A673 (cell line): ENCODE data around the gene MIF. TPM values are rescaled to one million over a fixed set of nuclear protein-coding genes. Genes with fewer than 3 reads are reported as not detected.

ENCODE experiments used
- BruUV-seq: library from RNA; stranded (reverse); fragments of 400-500 nt; replicated peaks from 2 replicates; lab custom pipeline; 2021; lab: Mats Ljungman, UMichigan
- CTCF ChIA-PET: fragments of 300-600 bp; sonication (Branson Sonifier 250); formaldehyde crosslinking; loops from one replicate; lab custom pipeline; 2022; ENCODE audit warnings: antibody characterized with exemption; lab: Charles Lee
- POLR2A ChIA-PET: fragments of 300-600 bp; sonication (Branson Sonifier 250); formaldehyde crosslinking; loops from one replicate; lab custom pipeline; 2022; ENCODE audit warnings: antibody characterized with exemption; ENCODE audit not compliant: low non-redundant PET; lab: Charles Lee
- DNase-seq: peaks from one replicate; pipeline ENCODE4 v3.0.0-alpha.2; 2015; ENCODE audit warnings: low spot score
- H3K27ac ChIP-seq: fragments of 200-600 bp; sonication (generic); 2 replicates; pipeline ENCODE4 v1.5.1; 2016; ENCODE audit warnings: mixed run types, low read depth, mild to moderate bottlenecking, mixed read lengths, antibody characterized with exemption, low read length; ENCODE audit not compliant: poor library complexity, severe bottlenecking
- H3K27me3 ChIP-seq: fragments of 200-600 bp; sonication (generic); replicated peaks from 2 replicates; pipeline ENCODE4 v1.6.1; 2017; ENCODE audit warnings: mixed run types, low read depth, mild to moderate bottlenecking, mixed read lengths, antibody characterized with exemption, low read length; ENCODE audit not compliant: insufficient read depth, poor library complexity
- H3K36me3 ChIP-seq: fragments of 200-600 bp; sonication (generic); 2 replicates; pipeline ENCODE4 v1.6.1; 2016; ENCODE audit warnings: mixed run types, mild to moderate bottlenecking, mixed read lengths, antibody characterized with exemption, low read length; ENCODE audit not compliant: insufficient read depth, poor library complexity, severe bottlenecking
- H3K4me1 ChIP-seq: fragments of 200-600 bp; sonication (generic); 2 replicates; pipeline ENCODE4 v1.6.1; 2017; ENCODE audit warnings: mixed run types, mild to moderate bottlenecking, mixed read lengths, antibody characterized with exemption, low read length; ENCODE audit not compliant: insufficient read depth, poor library complexity, severe bottlenecking
- H3K4me3 ChIP-seq: fragments of 200-600 bp; sonication (generic); 2 replicates; pipeline ENCODE4 v1.5.1; 2016; ENCODE audit warnings: low read depth, mixed run types, mild to moderate bottlenecking, mixed read lengths, low read length; ENCODE audit not compliant: poor library complexity, severe bottlenecking
- H3K9me3 ChIP-seq: fragments of 200-600 bp; sonication (generic); 2 replicates; pipeline ENCODE4 v1.6.1; 2016; ENCODE audit warnings: mixed run types, low read depth, mild to moderate bottlenecking, mixed read lengths, antibody characterized with exemption, low read length; ENCODE audit not compliant: poor library complexity, severe bottlenecking
- EZH2 ChIP-seq: fragments of 200-600 bp; sonication (generic); IDR thresholded peaks from 2 replicates; pipeline ENCODE4 v1.6.1; 2017; ENCODE audit warnings: borderline replicate concordance, low read depth, mild to moderate bottlenecking, mixed read lengths, antibody characterized with exemption, low read length; ENCODE audit not compliant: poor library complexity, severe bottlenecking
- intact Hi-C: fragments of 100-400 bp; cut with micrococcal nuclease; formaldehyde crosslinking; loops from one replicate; pipeline ENCODE4 v1.10.0; 2022; ENCODE audit not compliant: unreplicated experiment
- total RNA-seq: library from RNA; stranded (reverse); gene quantifications from 2 replicates; pipeline ENCODE4 v1.2.3, GENCODE V29; 2021
- TF ChIP-seq, protein P1 (sequence below): fragments of 300-800, 200-600 bp; sonication (generic); conservative IDR thresholded peaks from 2 replicates; pipeline ENCODE4 v1.5.1; 2017; ENCODE audit warnings: low read depth, mild to moderate bottlenecking, antibody characterized with exemption, low read length, moderate library complexity, mixed read lengths

Gene MIF
- total RNA-seq, 1 experiment from 2014 or later = 802 TPM

DNA sequence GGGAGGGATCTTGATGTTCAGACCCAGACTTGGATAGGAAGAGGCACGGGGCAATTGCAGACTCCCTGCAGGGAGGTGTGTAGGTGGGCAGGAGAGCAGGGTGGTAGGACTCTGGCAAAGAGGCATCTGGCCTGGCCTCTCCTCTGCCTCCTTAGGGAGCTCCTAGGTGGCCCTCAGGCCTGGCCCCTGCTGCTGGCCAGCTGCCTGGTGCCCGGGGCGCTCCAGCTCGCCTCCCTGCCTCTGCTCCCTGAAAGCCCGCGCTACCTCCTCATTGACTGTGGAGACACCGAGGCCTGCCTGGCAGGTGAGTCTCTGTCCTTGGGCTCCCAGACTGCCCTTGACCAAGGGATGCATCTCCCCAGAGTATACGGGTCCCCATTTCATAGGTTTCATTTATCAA lies 16.6 kb upstream of the MIF start:
- H3K27me3 ChIP-seq = no peaks in the 10 kb centered on the region
- intact Hi-C loops = no loop called here
- no peaks in the 10 kb centered on the region for H3K36me3 ChIP-seq
- POLR2A ChIA-PET = no interaction called here
- no peak overlapping the region for H3K4me3 ChIP-seq
- CTCF ChIA-PET = no interaction called here
- DNase-seq = no peak
- no peaks in the 10 kb centered on the region for H3K4me1 ChIP-seq
- BruUV-seq = no TSS peak
- H3K9me3 ChIP-seq = no peaks in the 10 kb centered on the region
- no peak overlapping the region for H3K27ac ChIP-seq
- TF ChIP-seq, protein P1, sequence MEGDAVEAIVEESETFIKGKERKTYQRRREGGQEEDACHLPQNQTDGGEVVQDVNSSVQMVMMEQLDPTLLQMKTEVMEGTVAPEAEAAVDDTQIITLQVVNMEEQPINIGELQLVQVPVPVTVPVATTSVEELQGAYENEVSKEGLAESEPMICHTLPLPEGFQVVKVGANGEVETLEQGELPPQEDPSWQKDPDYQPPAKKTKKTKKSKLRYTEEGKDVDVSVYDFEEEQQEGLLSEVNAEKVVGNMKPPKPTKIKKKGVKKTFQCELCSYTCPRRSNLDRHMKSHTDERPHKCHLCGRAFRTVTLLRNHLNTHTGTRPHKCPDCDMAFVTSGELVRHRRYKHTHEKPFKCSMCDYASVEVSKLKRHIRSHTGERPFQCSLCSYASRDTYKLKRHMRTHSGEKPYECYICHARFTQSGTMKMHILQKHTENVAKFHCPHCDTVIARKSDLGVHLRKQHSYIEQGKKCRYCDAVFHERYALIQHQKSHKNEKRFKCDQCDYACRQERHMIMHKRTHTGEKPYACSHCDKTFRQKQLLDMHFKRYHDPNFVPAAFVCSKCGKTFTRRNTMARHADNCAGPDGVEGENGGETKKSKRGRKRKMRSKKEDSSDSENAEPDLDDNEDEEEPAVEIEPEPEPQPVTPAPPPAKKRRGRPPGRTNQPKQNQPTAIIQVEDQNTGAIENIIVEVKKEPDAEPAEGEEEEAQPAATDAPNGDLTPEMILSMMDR = no peak
- TF ChIP-seq EZH2 = no peak

DNA sequence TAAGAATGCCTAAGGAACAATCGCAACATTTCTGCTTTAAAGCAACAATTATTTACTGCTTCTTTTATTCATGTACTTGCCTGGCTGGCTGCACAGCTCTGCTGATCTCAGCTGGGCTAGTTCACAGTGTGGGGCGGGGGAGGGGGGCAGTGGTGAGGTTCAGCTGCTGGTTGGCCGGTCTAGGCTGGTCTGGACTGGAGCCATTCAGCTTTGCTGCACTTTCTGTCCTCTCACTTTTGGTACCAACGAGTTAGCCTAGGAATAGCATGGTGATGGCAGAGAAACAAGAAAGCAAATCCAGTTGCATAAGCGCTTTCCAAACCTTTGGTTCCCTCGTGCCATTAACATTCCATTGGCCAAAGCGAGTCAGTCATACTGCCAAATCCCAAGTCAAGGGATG lies 16.0 kb upstream of the MIF start:
- POLR2A ChIA-PET = no interaction called here

DNA sequence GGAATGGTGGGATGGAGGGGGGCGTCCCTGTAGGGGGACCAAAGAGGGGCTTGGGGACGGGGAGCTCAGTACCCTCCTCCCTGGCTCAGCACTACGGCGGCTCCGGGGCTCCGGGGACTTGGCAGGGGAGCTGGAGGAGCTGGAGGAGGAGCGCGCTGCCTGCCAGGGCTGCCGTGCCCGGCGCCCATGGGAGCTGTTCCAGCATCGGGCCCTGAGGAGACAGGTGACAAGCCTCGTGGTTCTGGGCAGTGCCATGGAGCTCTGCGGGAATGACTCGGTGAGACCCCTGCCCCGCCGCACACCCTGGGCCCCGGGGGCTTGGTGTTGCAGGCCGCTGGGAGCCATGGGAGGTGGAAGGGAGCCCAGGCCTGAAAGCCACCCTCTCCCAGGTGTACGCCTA lies 11.8 kb upstream of the MIF start:
- ChIA-PET POLR2A (no interaction called here), CTCF (no interaction called here)
- no peak for DNase-seq
- Histone ChIP-seq H3K36me3 (no peaks in the 10 kb centered on the region), H3K4me3 (no peak overlapping the region), H3K9me3 (no peaks in the 10 kb centered on the region), H3K27me3 (no peaks in the 10 kb centered on the region), H3K4me1 (no peaks in the 10 kb centered on the region), H3K27ac (no peak overlapping the region)
- intact Hi-C loops = no loop called here
- TF ChIP-seq, protein P1 = no peak
- no TSS peak for BruUV-seq

More for the DNA sequence above, 16.0 kb upstream of the MIF start:
- no peak overlapping the region for H3K4me3 ChIP-seq
- CTCF ChIA-PET = no interaction called here
- no peak overlapping the region for H3K27ac ChIP-seq
- no peaks in the 10 kb centered on the region for H3K9me3 ChIP-seq
- H3K27me3 ChIP-seq = no peaks in the 10 kb centered on the region
- H3K4me1 ChIP-seq = no peaks in the 10 kb centered on the region
- no peak for DNase-seq
- H3K36me3 ChIP-seq = no peaks in the 10 kb centered on the region
- TF ChIP-seq, protein P1 = no peak
- TF ChIP-seq EZH2 = no peak
- intact Hi-C loops = no loop called here
- BruUV-seq = no TSS peak
